GM13976 (cell line): ENCODE data around the gene ANAPC10.

Experiments
- DNase-seq: peaks from one replicate; pipeline ENCODE4 v3.0.0; 2012; ENCODE audit warnings: low spot score
- CTCF ChIP-seq: IDR thresholded peaks from 2 replicates; pipeline ENCODE4 v1.5.1; 2012; ENCODE audit warnings: borderline replicate concordance, mild to moderate bottlenecking; ENCODE audit not compliant: insufficient read depth; ENCODE audit errors: extremely low read depth, missing control alignments, control extremely low read depth
- in situ Hi-C: fragments of 300-500 bp; cut with MboI; formaldehyde crosslinking; loops from one replicate; pipeline ENCODE4 v1.12.0; 2022; ENCODE audit warnings: low sequenced_read_pairs, mixed read lengths, inconsistent platforms; ENCODE audit not compliant: unreplicated experiment

The ANAPC10 gene

GRCh38 chr4:144968606-144969005 lies 129.4 kb downstream of the ANAPC10 start:
- DNase-seq, result no peak
- no peak for TF ChIP-seq CTCF
- in situ Hi-C loops, result no loop called here

DNA sequence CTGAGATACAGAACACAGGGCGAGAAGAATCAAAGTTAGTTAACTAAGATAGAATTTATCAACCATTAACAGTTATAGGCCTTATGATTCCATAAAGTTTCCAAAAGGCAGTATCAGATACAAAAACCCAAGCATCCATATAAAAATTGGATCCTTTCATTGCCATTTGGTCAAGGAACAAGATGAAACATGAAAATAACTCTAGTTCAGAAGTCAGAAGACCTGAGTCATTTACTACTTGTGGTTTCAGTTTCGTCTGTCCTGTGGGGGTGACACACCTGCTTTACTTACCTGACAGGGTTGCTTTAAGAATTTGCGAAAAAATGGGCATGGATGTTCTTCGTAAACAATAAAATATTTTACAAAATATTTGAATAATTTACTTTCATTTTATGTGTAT lies 130.8 kb downstream of the ANAPC10 start:
- in situ Hi-C loops, result no loop called here
- TF ChIP-seq CTCF, result no peak

DNA sequence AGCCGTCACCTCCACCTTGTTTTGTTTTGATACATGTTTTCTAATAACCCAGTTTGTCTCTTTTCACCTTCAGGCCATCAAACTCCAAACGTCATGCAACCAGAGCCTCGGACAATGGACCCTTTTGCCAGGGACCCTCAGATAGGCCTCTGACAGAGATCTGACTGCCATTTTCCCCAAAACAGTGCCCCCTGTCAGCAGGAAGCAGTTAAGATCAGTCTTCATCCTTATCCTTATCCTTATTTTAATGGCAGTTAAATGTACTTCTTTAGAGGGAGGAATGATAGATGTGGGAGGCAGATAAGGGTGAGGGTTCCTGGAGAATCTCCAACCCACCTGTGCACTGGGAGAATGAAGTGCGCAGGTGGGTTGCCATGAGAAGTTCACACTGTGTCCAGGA lies 135.7 kb downstream of the ANAPC10 start:
- no peak for DNase-seq
- TF ChIP-seq CTCF, result no peak
- in situ Hi-C loops, result no loop called here

More for the DNA sequence above, 130.8 kb downstream of the ANAPC10 start:
- DNase-seq, result no peak

GRCh38 chr4:144955104-144955503 lies 142.9 kb downstream of the ANAPC10 start:
- DNase-seq, result no peak
- in situ Hi-C loops, result no loop called here
- TF ChIP-seq CTCF, result no peak

DNA sequence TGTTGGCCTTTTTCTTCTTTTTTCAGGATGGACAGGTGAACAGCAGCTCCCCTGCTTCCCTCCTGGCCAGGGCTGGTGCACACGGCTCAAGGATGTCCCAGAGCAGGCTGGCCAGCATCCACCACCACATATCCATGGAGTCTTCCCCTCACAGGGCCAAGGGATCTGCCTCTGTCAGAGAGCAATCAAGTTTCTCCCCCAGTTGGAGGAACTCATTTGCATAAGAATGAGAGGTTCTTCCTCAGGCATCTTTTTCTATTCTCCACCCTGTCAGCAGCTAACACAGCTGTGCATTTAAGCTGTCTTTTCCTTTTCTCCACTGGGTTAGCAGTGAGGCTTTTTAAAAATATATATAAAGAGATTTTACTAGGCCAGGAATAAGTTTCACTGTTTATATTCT lies 143.8 kb downstream of the ANAPC10 start:
- in situ Hi-C loops, result no loop called here
- DNase-seq, result no peak
- no peak for TF ChIP-seq CTCF

GRCh38 chr4:144948421-144948820 lies 149.6 kb downstream of the ANAPC10 start:
- no peak for TF ChIP-seq CTCF
- no peak for DNase-seq
- in situ Hi-C loops, result no loop called here

GRCh38 chr4:144948009-144948408 lies 150.0 kb downstream of the ANAPC10 start:
- TF ChIP-seq CTCF, result no peak
- no peak for DNase-seq
- in situ Hi-C loops, result no loop called here
